GM10266 (cell line): ENCODE results near the gene NAA11.

Source experiments
- DNase-seq: peaks from one replicate; pipeline ENCODE4 v3.0.0; 2012; ENCODE audit errors: extremely low spot score
- CTCF ChIP-seq: IDR thresholded peaks from 2 replicates; pipeline ENCODE4 v1.5.1; 2012; ENCODE audit warnings: mild to moderate bottlenecking, low read depth; ENCODE audit not compliant: control insufficient read depth, insufficient read depth; ENCODE audit errors: missing control alignments

Gene NAA11

DNA sequence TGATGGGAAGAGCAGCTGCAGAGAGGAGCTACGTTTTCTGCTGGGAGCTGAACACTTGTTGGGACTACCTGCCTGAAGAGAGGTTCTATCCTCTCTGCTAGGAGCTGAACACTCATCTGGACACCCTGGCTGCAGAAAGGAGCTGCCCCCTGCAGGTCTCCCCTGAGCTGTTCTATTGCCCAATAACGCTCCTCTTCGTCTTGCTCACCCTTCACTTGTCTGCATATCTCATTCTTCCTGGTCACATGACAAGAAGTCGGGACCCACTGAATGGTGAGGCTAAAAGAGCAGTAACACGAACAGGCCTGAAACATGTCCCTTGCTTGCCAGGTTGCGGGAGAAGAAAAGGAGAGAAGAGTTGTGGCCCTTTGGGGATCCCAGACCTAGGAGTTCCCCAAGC lies 27.8 kb downstream of the NAA11 start:
- no peak for DNase-seq
- TF ChIP-seq CTCF = peak; percentile 21

GRCh38 chr4:79297479-79297878 lies 28.4 kb downstream of the NAA11 start:
- no peak for TF ChIP-seq CTCF
- DNase-seq = no peak

DNA sequence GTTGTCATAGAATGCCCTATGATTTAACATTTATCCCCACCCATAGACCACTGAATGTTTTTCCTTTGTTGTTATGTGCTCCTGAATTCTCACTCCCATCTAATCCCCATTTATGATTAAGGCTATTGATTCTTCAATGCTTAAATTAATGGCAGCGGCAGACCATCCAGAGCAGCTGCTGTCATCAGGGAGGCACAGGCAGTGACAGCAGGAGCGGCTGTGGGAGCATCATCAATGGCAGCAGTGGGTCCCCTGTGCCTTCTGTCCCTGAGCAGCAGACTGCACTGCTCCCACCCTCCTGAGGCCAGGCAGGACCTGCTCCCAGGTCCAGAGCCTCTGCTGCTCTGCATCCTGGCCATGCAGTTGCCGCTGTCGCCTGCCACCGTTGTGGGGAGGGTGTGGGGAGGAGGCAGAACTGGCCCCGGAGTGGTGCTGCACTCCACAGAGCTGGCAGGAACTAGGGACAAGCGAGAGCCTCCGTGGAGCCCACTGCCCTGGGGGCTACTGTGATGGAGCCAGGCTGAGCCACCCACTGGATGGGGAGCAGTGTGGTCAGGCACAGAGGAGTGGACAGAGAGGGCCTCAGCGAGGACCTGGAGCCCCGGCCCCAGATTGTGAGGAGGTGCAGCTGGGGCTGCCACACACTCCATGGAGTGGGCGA lies 29.0 kb downstream of the NAA11 start:
- DNase-seq = no peak
- TF ChIP-seq CTCF = no peak

DNA sequence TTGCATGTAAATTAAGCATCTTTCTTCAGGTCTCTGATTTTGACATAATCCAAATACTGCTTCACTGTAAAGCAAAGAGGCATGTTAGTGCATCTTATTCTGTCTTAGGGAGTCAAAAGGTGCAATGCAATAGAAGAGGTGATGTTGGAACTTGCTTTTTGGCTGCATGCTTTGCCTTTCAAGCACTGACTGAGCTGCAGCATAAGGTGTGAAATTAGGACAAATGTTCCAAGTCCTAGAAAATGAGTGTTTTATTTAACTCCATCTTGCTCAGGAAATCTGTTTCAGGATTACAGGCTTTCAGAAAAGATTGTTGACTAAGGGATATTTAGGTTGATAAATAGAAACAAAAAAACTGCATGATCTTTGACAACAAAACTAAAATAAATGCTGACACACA lies 30.8 kb downstream of the NAA11 start:
- no peak for TF ChIP-seq CTCF
- no peak for DNase-seq

DNA sequence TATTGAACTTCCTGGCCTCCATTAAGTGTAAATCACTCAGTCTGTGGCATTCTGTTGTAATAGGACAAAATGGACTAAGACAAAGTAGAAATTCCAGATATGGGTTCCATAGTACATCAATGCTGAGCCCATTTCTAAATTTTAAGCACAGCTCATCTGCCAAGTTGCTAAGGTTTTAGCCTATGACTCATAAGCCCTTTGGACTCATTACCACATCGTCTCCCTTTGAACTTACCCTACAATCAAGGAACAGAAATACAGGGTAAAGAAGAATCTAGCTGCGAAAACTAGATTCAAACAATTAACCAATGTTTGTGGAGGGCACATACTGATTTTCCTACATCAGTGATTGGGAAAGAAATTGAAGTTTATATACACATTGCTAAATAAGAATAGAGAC lies 31.8 kb downstream of the NAA11 start:
- TF ChIP-seq CTCF = no peak
- no peak for DNase-seq

DNA sequence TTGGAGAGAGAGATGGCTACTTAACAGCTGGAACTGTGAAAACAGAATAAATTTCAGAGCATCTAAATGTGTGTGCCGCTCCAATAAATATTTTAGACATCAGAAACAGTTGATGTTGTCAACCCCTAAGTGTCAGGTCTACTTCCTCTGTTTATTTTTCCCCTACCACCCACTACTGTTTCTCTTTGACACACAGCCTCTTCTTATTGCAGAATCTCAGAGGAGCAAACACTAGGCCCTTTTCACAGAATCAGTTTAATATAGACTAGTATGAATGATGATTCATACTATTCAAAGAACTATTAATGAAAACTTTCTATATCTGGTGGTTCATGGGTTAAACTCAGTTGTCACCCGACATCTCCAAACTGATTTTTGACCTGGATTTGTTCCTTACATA lies 33.9 kb downstream of the NAA11 start:
- peak; percentile 19 for DNase-seq
- TF ChIP-seq CTCF = no peak

DNA sequence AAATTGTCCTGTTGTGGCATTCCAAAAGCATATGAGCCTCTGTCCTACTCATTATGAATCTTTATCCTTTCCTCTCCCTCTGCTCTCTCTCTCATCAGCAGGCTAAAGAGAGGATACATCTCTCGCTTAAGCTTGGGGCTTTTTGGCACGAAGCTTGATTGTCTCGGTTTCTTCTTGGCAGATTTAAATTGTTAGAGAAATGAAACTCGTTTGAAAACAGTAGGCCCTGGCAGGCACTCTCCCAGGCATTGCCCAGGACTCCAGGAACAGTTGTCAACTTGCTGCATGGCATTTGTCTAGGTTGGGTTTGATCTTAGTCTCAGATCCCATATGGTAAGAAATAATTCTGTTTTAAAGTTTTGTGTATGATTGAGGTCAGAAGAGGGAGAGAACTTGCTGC lies 35.5 kb downstream of the NAA11 start:
- TF ChIP-seq CTCF = no peak
- no peak for DNase-seq
